ENCODE measurements around the gene ZNF423. TPM values are rescaled to one million over a fixed set of nuclear protein-coding genes. Genes with fewer than 3 reads are reported as not detected.
"Not testable (repeated sequence)": the region's sequence is repeated elsewhere in the genome, so short reads cannot be mapped to it uniquely, and the experiment has no call there.

The ZNF423 gene
- total RNA-seq, 1 donor from 2014 or later = not detected

DNA sequence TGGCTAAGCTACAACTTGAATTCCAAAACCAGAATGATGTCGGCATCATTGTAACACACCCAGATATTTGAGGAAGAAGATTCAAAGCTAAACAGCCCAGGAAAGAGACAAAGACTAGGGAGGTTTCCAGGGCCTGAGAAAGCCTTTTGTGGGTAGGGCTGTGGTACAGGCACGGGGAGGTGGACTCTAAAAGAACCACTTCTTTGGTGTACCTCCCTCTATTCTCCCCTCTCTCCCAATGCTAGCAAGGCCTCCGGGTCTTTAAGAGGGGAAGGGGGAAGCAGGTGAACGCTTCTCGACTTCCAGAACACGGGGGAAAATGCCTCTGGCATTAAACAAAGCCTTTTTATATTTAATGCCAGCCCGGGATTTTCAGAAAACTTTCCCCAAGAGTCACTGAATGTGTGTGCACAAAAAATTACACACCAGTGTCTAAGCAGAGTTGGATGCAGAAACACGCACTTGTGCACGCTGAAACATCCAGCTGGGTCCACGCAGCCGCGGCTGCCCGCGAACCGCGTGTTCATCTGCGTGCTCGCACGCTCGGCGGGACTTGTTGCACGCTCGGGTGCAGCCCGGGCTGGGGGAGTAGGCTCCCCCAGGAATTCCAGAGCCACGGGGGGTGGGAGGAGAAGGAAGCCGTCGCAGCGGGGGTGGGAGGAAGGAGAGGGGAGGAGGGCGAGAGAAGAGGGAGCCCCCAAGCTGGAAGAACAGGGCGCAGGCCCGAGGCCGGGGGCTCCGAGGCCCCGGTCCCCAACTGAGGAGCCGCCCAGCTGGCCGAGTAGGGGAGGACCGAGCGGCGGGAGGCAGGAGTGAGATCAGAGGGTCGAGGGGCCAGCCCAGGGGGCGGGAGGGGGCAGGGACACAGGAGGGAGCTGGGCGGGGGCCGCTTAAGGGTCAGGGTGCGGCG, 20.1 kb upstream of the ZNF423 start:
- ChIA-PET POLR2A (no interaction called here), CTCF (no interaction called here)
- no peaks in the 10 kb centered on the region for H3K4me1 Mint-ChIP-seq
- no peak for DNase-seq
- no peak for ATAC-seq (ENCODE audit: low read depth)
- peaks cover 35% of the 10 kb centered on the region for H3K27me3 Mint-ChIP-seq
- no peaks in the 10 kb centered on the region for H3K9me3 Mint-ChIP-seq
- no peak overlapping the region for H3K27ac Mint-ChIP-seq
- TF ChIP-seq CTCF (IDR thresholded peaks at IDR 0.05) = no peak
- intact Hi-C loops (cut with micrococcal nuclease) = no loop called here
- H3K36me3 Mint-ChIP-seq (ENCODE audit: low read depth) = no peaks in the 10 kb centered on the region
- no peak overlapping the region for H3K4me3 Mint-ChIP-seq

DNA sequence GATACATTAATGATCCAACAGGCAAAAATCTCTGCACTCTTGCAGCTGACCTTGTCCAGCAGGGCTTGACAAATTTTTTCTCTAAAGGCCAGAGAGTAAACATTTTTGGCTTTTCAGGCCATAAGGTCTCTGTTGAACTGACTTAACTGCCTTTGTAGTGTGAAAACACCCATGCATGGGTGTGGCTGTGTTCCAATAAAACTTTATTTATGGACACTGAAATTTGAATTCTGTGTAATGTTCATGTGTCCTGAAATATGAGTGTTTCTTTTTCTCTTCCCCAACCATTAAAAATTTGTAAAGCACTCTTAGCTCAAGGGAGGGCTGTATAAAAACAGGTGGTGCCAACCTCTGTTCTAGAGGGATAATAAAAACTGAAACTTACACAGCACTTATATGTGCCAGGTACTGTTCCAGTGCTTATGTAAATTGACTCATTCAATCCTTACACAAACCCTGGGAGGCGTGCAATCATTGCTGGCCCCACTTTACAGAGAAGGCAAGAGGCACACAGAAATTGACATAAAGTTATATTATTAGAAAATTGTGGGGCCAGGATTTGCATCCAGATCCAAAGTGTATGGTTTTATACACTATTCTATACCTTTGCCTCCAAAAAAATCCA, 18.8 kb upstream of the ZNF423 start:
- CTCF ChIA-PET = no interaction called here
- H3K9me3 Mint-ChIP-seq = no peaks in the 10 kb centered on the region
- intact Hi-C loops (cut with micrococcal nuclease) = no loop called here

GRCh38 chr16:49871824-49872223, 15.9 kb upstream of the ZNF423 start:
- intact Hi-C loops (cut with micrococcal nuclease); H3K4me1 Mint-ChIP-seq; H3K27ac Mint-ChIP-seq; POLR2A ChIA-PET; CTCF ChIA-PET; H3K9me3 Mint-ChIP-seq; H3K4me3 Mint-ChIP-seq; ATAC-seq (ENCODE audit: low read depth); DNase-seq; H3K36me3 Mint-ChIP-seq (ENCODE audit: low read depth): not testable (repeated sequence)
- H3K27me3 Mint-ChIP-seq = peaks cover 20% of the 10 kb centered on the region

More for the DNA sequence above, 18.8 kb upstream of the ZNF423 start:
- peaks cover 29% of the 10 kb centered on the region for H3K27me3 Mint-ChIP-seq
- POLR2A ChIA-PET = no interaction called here
- no peak overlapping the region for H3K4me3 Mint-ChIP-seq
- H3K36me3 Mint-ChIP-seq (ENCODE audit: low read depth) = no peaks in the 10 kb centered on the region
- H3K4me1 Mint-ChIP-seq = no peaks in the 10 kb centered on the region
- ATAC-seq (ENCODE audit: low read depth) = no peak
- no peak for TF ChIP-seq CTCF (IDR thresholded peaks at IDR 0.05)
- no peak for DNase-seq
- H3K27ac Mint-ChIP-seq = no peak overlapping the region

DNA sequence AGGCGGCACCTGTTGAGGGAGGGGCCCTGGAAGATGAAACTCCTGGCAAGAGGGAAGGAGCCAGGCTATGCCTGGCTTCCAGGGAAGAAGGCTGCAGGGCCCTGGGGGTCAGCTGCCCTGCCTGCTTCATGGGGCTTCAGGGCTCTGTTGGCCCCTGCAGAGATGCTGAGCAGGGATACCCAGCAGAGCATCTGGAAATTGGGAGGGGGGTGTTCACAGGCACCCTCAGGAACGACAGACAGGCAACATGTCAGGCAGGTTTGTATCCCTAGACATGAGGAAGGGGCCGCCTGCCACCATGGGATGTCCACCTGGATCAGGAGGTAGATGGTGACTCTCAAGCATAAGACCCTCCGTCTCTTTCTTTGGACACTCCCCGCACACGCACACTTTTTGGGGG, 13.8 kb upstream of the ZNF423 start:
- H3K9me3 Mint-ChIP-seq = no peaks in the 10 kb centered on the region
- no peaks in the 10 kb centered on the region for H3K36me3 Mint-ChIP-seq (ENCODE audit: low read depth)
- ATAC-seq (ENCODE audit: low read depth) = no peak
- ChIA-PET CTCF (no interaction called here), POLR2A (no interaction called here)
- H3K4me1 Mint-ChIP-seq = no peaks in the 10 kb centered on the region
- TF ChIP-seq CTCF (IDR thresholded peaks at IDR 0.05) = no peak
- intact Hi-C loops (cut with micrococcal nuclease) = no loop called here
- H3K4me3 Mint-ChIP-seq = no peak overlapping the region
- H3K27ac Mint-ChIP-seq = no peak overlapping the region
- DNase-seq = no peak
- peaks cover 18% of the 10 kb centered on the region for H3K27me3 Mint-ChIP-seq

DNA sequence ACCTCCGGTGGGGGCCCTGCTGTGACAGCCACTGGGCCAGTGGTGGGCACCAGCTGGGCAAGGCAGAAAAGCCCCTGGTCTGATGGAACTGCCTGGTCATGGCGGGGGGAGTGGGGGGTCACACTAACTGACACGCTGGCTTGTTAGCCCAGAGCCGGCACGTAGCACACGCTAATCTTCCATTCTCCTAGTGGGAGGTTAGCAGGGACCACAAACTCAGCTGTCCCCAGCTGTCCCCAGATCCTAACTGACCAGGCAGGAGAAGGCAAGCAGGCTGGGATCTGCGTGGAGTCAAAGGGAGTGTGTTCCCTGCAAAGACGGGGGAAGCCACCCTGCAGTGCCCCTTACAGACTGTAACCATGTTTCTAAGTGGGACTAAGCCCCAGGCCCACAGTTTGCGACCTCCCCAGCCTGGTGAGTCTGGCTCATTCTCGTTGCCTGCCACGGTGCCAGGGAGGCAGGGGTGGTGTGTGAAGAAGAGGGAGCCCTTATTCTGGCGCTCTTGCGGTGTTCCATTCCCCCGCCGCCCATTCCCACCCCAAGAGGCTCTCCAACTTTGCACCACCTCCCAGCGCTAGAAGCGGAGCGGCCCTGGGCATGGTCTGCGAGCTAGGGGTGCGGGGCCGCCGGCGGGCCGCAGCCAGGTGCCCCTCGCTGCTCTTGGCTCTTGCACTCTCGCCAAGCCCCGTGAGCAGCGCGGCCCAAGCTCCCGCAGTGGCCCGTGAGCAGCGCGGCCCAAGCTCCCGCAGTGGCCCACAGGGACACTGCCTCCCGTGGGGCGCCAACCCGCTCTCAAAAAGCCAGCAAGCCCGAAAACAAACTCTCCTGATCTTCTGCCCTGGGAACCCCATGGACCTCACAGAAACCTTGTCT, 12.1 kb upstream of the ZNF423 start:
- Mint-ChIP-seq H3K4me1 (no peaks in the 10 kb centered on the region), H3K36me3 (ENCODE audit: low read depth) (no peaks in the 10 kb centered on the region), H3K4me3 (no peak overlapping the region), H3K27me3 (peaks cover 11% of the 10 kb centered on the region), H3K9me3 (no peaks in the 10 kb centered on the region), H3K27ac (no peak overlapping the region)
- no peak for DNase-seq
- intact Hi-C loops (cut with micrococcal nuclease) = no loop called here
- ChIA-PET CTCF (no interaction called here), POLR2A (no interaction called here)
- no peak for ATAC-seq (ENCODE audit: low read depth)
- no peak for TF ChIP-seq CTCF (IDR thresholded peaks at IDR 0.05)

Measured in activated B cell treated with CpG ODN at 0.5 μM for 24 hours (primary cell).